GM12878 (cell line): Measurements from ENCODE around the gene TNFSF8. TPM values are rescaled to one million over a fixed set of nuclear protein-coding genes. Genes with fewer than 3 reads are reported as not detected.

ENCODE experiments used
- ATAC-seq: fragments of 200-7000 bp; cut with Tn5 transposase; 3 replicates; pipeline ENCODE4 v1.9.1; 2020; ENCODE audit warnings: mild to moderate bottlenecking, moderate library complexity
- BruUV-seq: library from RNA; stranded (reverse); fragments of 400-500 nt; replicated peaks from 2 replicates; lab custom pipeline; 2021; lab: Mats Ljungman, UMichigan
- CTCF ChIA-PET: fragments of 300-600 bp; sonication (Branson Sonifier 250); formaldehyde crosslinking; extraction: SDS; loops from one replicate; lab custom pipeline; 2021; ENCODE audit warnings: inconsistent platforms; lab: Yijun Ruan, JAX
- POLR2A ChIA-PET: fragments of 350-600 bp; formaldehyde crosslinking; extraction: SDS; loops from one replicate; lab custom pipeline; 2021; ENCODE audit warnings: inconsistent platforms; lab: Charles Lee
- RAD21 ChIA-PET: fragments of 300-600 bp; sonication (Branson Sonifier 250); formaldehyde crosslinking; loops from one replicate; lab custom pipeline; 2023; ENCODE audit warnings: antibody characterized with exemption; ENCODE audit not compliant: unreplicated experiment; lab: Charles Lee
- SMC1A ChIA-PET: fragments of 300-600 bp; sonication (Branson Sonifier 250); formaldehyde crosslinking; loops from one replicate; lab custom pipeline; 2023; ENCODE audit not compliant: unreplicated experiment, uncharacterized antibody; lab: Charles Lee
- DNase-seq: peaks from one replicate; pipeline ENCODE4 v3.0.0-alpha.2; 2011; ENCODE audit warnings: low read depth, low spot score
- FAIRE-seq: peaks from 3 replicates; lab custom pipeline; 2011; peaks lifted over from hg19 to GRCh38; lab: Jason Lieb, UNC
- H2AFZ ChIP-seq: 2 replicates; pipeline ENCODE4 v1.6.0; 2011; ENCODE audit warnings: low read depth, low read length, control low read depth; ENCODE audit not compliant: control insufficient read depth
- H3K27ac ChIP-seq: 2 replicates; pipeline ENCODE4 v1.5.1; 2011; ENCODE audit warnings: control low read depth; ENCODE audit not compliant: control insufficient read depth, insufficient read depth
- H3K27me3 ChIP-seq, 2 experiments: replicated peaks in 1 of 2; 2 replicates each; pipeline versions ENCODE4 v1.6.0 to v1.6.1; 2011; ENCODE audit warnings: low read length in 1 of 2; ENCODE audit not compliant: control insufficient read depth in 2 of 2, insufficient read depth in 2 of 2
- H3K36me3 ChIP-seq, 2 experiments: 2 replicates each; pipeline ENCODE4 v1.5.1; 2011; ENCODE audit warnings: low read length in 1 of 2; ENCODE audit not compliant: control insufficient read depth in 2 of 2, insufficient read depth in 2 of 2
- H3K4me1 ChIP-seq: 2 replicates; pipeline ENCODE4 v1.6.1; 2011; ENCODE audit warnings: mild to moderate bottlenecking, low read length, moderate library complexity, mixed read lengths; ENCODE audit not compliant: control insufficient read depth, insufficient read depth
- H3K4me2 ChIP-seq: 2 replicates; pipeline ENCODE4 v1.6.0; 2011; ENCODE audit warnings: control low read depth; ENCODE audit not compliant: control insufficient read depth, insufficient read depth
- H3K4me3 ChIP-seq: fragments of 200-600 bp; sonication (generic); 2 replicates; pipeline ENCODE4 v1.5.1; 2016
- H3K79me2 ChIP-seq: 2 replicates; pipeline ENCODE4 v1.6.0; 2011; ENCODE audit warnings: low read length; ENCODE audit not compliant: control insufficient read depth, insufficient read depth
- H3K9ac ChIP-seq: 2 replicates; pipeline ENCODE4 v1.8.0; 2011; ENCODE audit warnings: low read length, control low read depth, mixed read lengths; ENCODE audit not compliant: control insufficient read depth, insufficient read depth
- H3K9me3 ChIP-seq: replicated peaks from 3 replicates; pipeline ENCODE4 v1.5.1; 2011; ENCODE audit warnings: mild to moderate bottlenecking, low read length; ENCODE audit not compliant: control insufficient read depth, insufficient read depth
- H4K20me1 ChIP-seq: 2 replicates; pipeline ENCODE4 v1.6.0; 2011; ENCODE audit not compliant: control insufficient read depth, insufficient read depth
- ATF2 ChIP-seq: IDR thresholded peaks from 2 replicates; pipeline ENCODE4 v1.6.1; 2012; ENCODE audit warnings: low read length, inconsistent platforms
- BCL11A ChIP-seq: IDR thresholded peaks from 2 replicates; pipeline ENCODE4 v1.6.1; 2011; ENCODE audit warnings: low read depth, low read length
- CREB1 ChIP-seq: IDR thresholded peaks from 2 replicates; pipeline ENCODE4 v1.6.1; 2012; ENCODE audit warnings: low read depth, mild to moderate bottlenecking, inconsistent platforms
- CTCF ChIP-seq, 3 experiments: IDR thresholded peaks in 2 of 3; conservative IDR thresholded peaks in 1 of 3; 2 replicates each; pipeline ENCODE4 v1.5.1; 2011; ENCODE audit warnings: low read depth in 3 of 3, low read length in 3 of 3, mild to moderate bottlenecking in 3 of 3, control low read depth in 2 of 3, moderate library complexity in 2 of 3, inconsistent platforms in 1 of 3, mixed read lengths in 1 of 3; ENCODE audit not compliant: control insufficient read depth in 2 of 3, insufficient read depth in 1 of 3; ENCODE audit errors: extremely low read depth in 1 of 3
- GATAD2B ChIP-seq: fragments of 450-650 bp; conservative IDR thresholded peaks from 2 replicates; pipeline ENCODE4 v1.6.1; 2017; ENCODE audit warnings: low read depth, mild to moderate bottlenecking, moderate library complexity
- HCFC1 ChIP-seq: fragments of 150-350 bp; IDR thresholded peaks from 2 replicates; pipeline ENCODE4 v1.6.1; 2014; ENCODE audit warnings: low read length
- HDAC2 ChIP-seq: fragments of 200-600 bp; sonication (generic); IDR thresholded peaks from 2 replicates; pipeline ENCODE4 v1.6.1; 2017
- PAX8 ChIP-seq: fragments of 450-650 bp; IDR thresholded peaks from 2 replicates; pipeline ENCODE4 v1.6.1; 2017; ENCODE audit warnings: mild to moderate bottlenecking, moderate library complexity
- SKIL ChIP-seq: fragments of 450-650 bp; IDR thresholded peaks from 2 replicates; pipeline ENCODE4 v1.6.1; 2017; ENCODE audit warnings: mild to moderate bottlenecking, low read depth, inconsistent platforms; ENCODE audit not compliant: poor library complexity, severe bottlenecking
- SREBF1 ChIP-seq: IDR thresholded peaks from 2 replicates; pipeline ENCODE4 v1.6.1; 2012; ENCODE audit warnings: mild to moderate bottlenecking, low read length
- STAT3 ChIP-seq: IDR thresholded peaks from 2 replicates; pipeline ENCODE4 v1.6.1; 2011; ENCODE audit warnings: low read depth, low read length, improper control_type of control experiment
- YBX1 ChIP-seq: fragments of 450-650 bp; IDR thresholded peaks from 2 replicates; pipeline ENCODE4 v1.6.1; 2016; ENCODE audit warnings: antibody characterized with exemption
- ZBTB11 ChIP-seq: fragments of 450-650 bp; formaldehyde crosslinking; IDR thresholded peaks from 2 replicates; pipeline ENCODE4 v1.5.0; 2022; ENCODE audit warnings: mild to moderate bottlenecking, missing genetic modification characterization
- ZZZ3 ChIP-seq: IDR thresholded peaks from 2 replicates; pipeline ENCODE4 v1.6.1; 2011; ENCODE audit warnings: low read depth; ENCODE audit not compliant: control insufficient read depth, insufficient read length
- WGBS: methylation state at CpG from one replicate; pipeline ENCODE4 v1.1.6; 2016; ENCODE audit warnings: low lambda C conversion rate; ENCODE audit not compliant: insufficient replicate concordance, insufficient coverage; ENCODE audit errors: missing lambda C conversion rate; 5-methylcytosine and 5-hydroxymethylcytosine counted together
- in situ Hi-C: fragments of 300-500 bp; cut with MboI; formaldehyde crosslinking; loops from 9 replicates; pipeline ENCODE4 v1.14.3; 2018; ENCODE audit warnings: mixed read lengths
- intact Hi-C: fragments of 100-400 bp; cut with micrococcal nuclease; formaldehyde crosslinking; loops from one replicate; pipeline ENCODE4 v1.14.2; 2022; ENCODE audit not compliant: unreplicated experiment
- polyA plus RNA-seq, 11 experiments: library from polyadenylated mRNA; depleted of rRNA in 4 of 11; unstranded in 6 of 11; stranded (reverse) in 5 of 11; fragments of >200 nt; fragmentation: Nextera tagmentation in 4 of 11; fragmentation: Illumina TruSeq in 1 of 11; extraction: Ambion mirVana in 4 of 11; extraction: Trizol in 1 of 11; gene quantifications; 1 replicate in 1 of 11; 2 replicates in 10 of 11; pipeline versions ENCODE4 v1.2.1 to v1.2.3, GENCODE V29; 2011 to 2016; ENCODE audit warnings: inconsistent platforms in 2 of 11, missing spikeins in 2 of 11, low read depth in 1 of 11
- total RNA-seq, 4 experiments: library from RNA; depleted of rRNA in 3 of 4; stranded (reverse); fragments of >200 nt in 3 of 4; fragmentation: Illumina TruSeq in 1 of 4; extraction: Trizol in 1 of 4; gene quantifications; 2 replicates each; pipeline versions ENCODE4 v1.2.1 to v1.2.3, GENCODE V29; 2013 to 2021

The TNFSF8 gene
- total and polyA plus RNA-seq, 10 of the 15 experiments (the other 5 are each of a cell fraction or from before 2014, with no cell fraction given), result 0.10 to 0.29 (median 0.15) TPM; not detected in 7

- Histone ChIP-seq H3K4me1 (no peaks in the 10 kb centered on the region), H2AFZ (no peak overlapping the region), H3K27ac (no peak overlapping the region), H3K9me3 (no peaks in the 10 kb centered on the region), H3K27me3 (peaks cover 0 to 3% of the 10 kb centered on the region in 2 experiments; a peak in 1 of 4 replicates), H3K4me2 (no peak overlapping the region), H3K4me3 (no peak overlapping the region), H3K79me2 (no peaks in the 10 kb centered on the region), H3K36me3 (no peaks in the 10 kb centered on the region), H4K20me1 (no peaks in the 10 kb centered on the region), H3K9ac (no peak overlapping the region)
- POLR2A ChIA-PET, result no interaction called here
- DNase-seq (no peak), ATAC-seq (no peak), FAIRE-seq (no peak)
- BruUV-seq, result no TSS peak
- SMC1A ChIA-PET, result interaction anchor here (1.4 kb wide), 1 partner anchor 128 kb away, joined by 3 read pairs; no protein-coding TSS in a partner anchor
- intact Hi-C loops (no loop called here), in situ Hi-C loops (no loop called here)
- CTCF ChIA-PET, result interaction anchor here (0.6 to 0.8 kb wide), 2 partner anchors 58 to 171 kb away, joined by 3 read pairs; no protein-coding TSS in a partner anchor
- RAD21 ChIA-PET, result no interaction called here
- 4% methylated on average over 3 of the region's 3 CpGs for WGBS
- TF ChIP-seq CTCF (IDR thresholded peaks at IDR 0.05 in 2 of 3, conservative IDR thresholded peaks at IDR 0.05 in 1 of 3; ENCODE audit: control insufficient read depth in 2 of 3, extremely low read depth in 1 of 3, insufficient read depth in 1 of 3, low read depth in 3 of 3, low read length in 3 of 3), result no peak
- no peak for TF ChIP-seq PAX8
- no peak for TF ChIP-seq HCFC1
- no peak for TF ChIP-seq BCL11A
- no peak for TF ChIP-seq SREBF1
- no peak for TF ChIP-seq SKIL
- no peak for TF ChIP-seq ZZZ3
- TF ChIP-seq STAT3, result no peak
- no peak for TF ChIP-seq GATAD2B
- TF ChIP-seq ZBTB11 (CRISPR knock-in tag), result no peak
- TF ChIP-seq HDAC2, result no peak
- no peak for TF ChIP-seq YBX1
- no peak for TF ChIP-seq CREB1
- no peak for TF ChIP-seq ATF2
Observed at GRCh38 chr9:114853071-114853855, 77.1 kb downstream of the TNFSF8 start.
